ENCODE measurements around the gene APOA4. TPM values are rescaled to one million over a fixed set of nuclear protein-coding genes. Genes with fewer than 3 reads are reported as not detected.

Gene APOA4
- total and polyA plus RNA-seq, 9 of the 15 experiments (the other 6 are each of a cell fraction or from before 2014, with no cell fraction given): 0.07 TPM; not detected in 8

GRCh38 chr11:116792144-116792868 is 30.8 kb downstream of the APOA4 start:
- ATAC-seq (no peak), FAIRE-seq (no peak), DNase-seq (ENCODE audit: extremely low read depth in 1 of 4, low spot score in 3 of 4) (no peak)
- in situ Hi-C loops (cut with MboI) (no loop called here), intact Hi-C loops (cut with micrococcal nuclease) (loop anchor here (5.0 kb wide), 1 partner anchor 435 kb away; no protein-coding TSS in a partner anchor)
- TF ChIP-seq NR2C2 (CRISPR knock-in tag; IDR thresholded peaks at IDR 0.05) (no peak), NR2C2 (tag; IDR thresholded peaks at IDR 0.05) (peak; percentile 18; the same call in 1 of the 2 replicates), TSC22D4 (tag; IDR thresholded peaks at IDR 0.05) (no peak), TRIM25 (IDR thresholded peaks at IDR 0.05; ENCODE audit: borderline replicate concordance) (no peak), ZZZ3 (IDR thresholded peaks at IDR 0.05) (no peak), SMAD3 (CRISPR knock-in tag; conservative IDR thresholded peaks at IDR 0.05) (no peak), CHD4 (IDR thresholded peaks at IDR 0.05; ENCODE audit: insufficient read depth, insufficient replicate concordance, low read depth, low read length, poor library complexity, severe bottlenecking) (no peak), BHLHE40 (IDR thresholded peaks at IDR 0.05; ENCODE audit: low read length) (no peak), CLOCK (CRISPR knock-in tag; IDR thresholded peaks at IDR 0.05; ENCODE audit: borderline replicate concordance) (no peak), ZBTB2 (IDR thresholded peaks at IDR 0.05) (no peak), NCOR1 (IDR thresholded peaks at IDR 0.05) (no peak), NCOA4 (IDR thresholded peaks at IDR 0.05; ENCODE audit: partially characterized antibody) (no peak), NR2C1 (IDR thresholded peaks at IDR 0.05) (peak; percentile 40; the same call in 1 of the 2 replicates), NR2C1 (tag; IDR thresholded peaks at IDR 0.05) (peak; percentile 36; the same call in 1 of the 2 replicates), ILF3 (IDR thresholded peaks at IDR 0.05; ENCODE audit: borderline replicate concordance) (no peak)
- no peaks in the 10 kb centered on the region for H3K27me3 ChIP-seq (ENCODE audit: control insufficient read depth in 2 of 2, insufficient read depth in 2 of 2, low read length in 2 of 2)
- no peaks in the 10 kb centered on the region for H3K9me3 ChIP-seq (replicated peaks; ENCODE audit: control insufficient read depth, insufficient read depth, low read depth, low read length)
- ChIA-PET POLR2A (no interaction called here), CTCF (ENCODE audit: low intra/inter-chr PET ratio) (interaction anchor here (1.4 to 2.7 kb wide), 2 partner anchors 314 to 434 kb away, joined by 4 to 11 read pairs; no protein-coding TSS in a partner anchor)
- no peak overlapping the region for H3K4me3 ChIP-seq
- H3K27ac ChIP-seq (ENCODE audit: extremely low read depth, low read depth, low read length): no peak overlapping the region
- no peak overlapping the region for H2AFZ ChIP-seq (ENCODE audit: low read depth, low read length)
- H3K4me1 ChIP-seq (replicated peaks in 1 of 2; ENCODE audit: control insufficient read depth in 2 of 2, insufficient read depth in 2 of 2, low read length in 2 of 2): peaks cover 20 to 33% of the 10 kb centered on the region in 2 experiments
- 55% methylated on average over 8 of the region's 8 CpGs for WGBS (ENCODE audit: insufficient coverage, low coverage, missing lambda C conversion rate)
- H3K9ac ChIP-seq (ENCODE audit: insufficient read depth in 1 of 2, low read depth in 2 of 2, low read length in 2 of 2): no peak overlapping the region
- H4K20me1 ChIP-seq (replicated peaks; ENCODE audit: control insufficient read depth, insufficient read depth, low read length): no peaks in the 10 kb centered on the region
- no TSS peak for BruUV-seq (replicated peaks)
- peaks cover 7% of the 10 kb centered on the region for H3K79me2 ChIP-seq (ENCODE audit: control insufficient read depth, insufficient read depth, low read length)
- no peaks in the 10 kb centered on the region for H3K36me3 ChIP-seq (ENCODE audit: control insufficient read depth, insufficient read depth, low read length)
- H3K4me2 ChIP-seq (ENCODE audit: insufficient read depth, low read length): no peak overlapping the region
- H3K9me1 ChIP-seq (ENCODE audit: control insufficient read depth, insufficient read depth, low read length): no peaks in the 10 kb centered on the region
